OCI-LY7 (cell line): ENCODE results near the gene STAC. TPM values are rescaled to one million over a fixed set of nuclear protein-coding genes. Genes with fewer than 3 reads are reported as not detected.

Experiments used
- BruUV-seq: library from RNA; stranded (reverse); fragments of 400-500 nt; replicated peaks from 2 replicates; lab custom pipeline; 2021; lab: Mats Ljungman, UMichigan
- CTCF ChIA-PET: fragments of 300-600 bp; sonication (Branson Sonifier 250); formaldehyde crosslinking; loops from one replicate; lab custom pipeline; 2022; ENCODE audit warnings: antibody characterized with exemption; ENCODE audit not compliant: unreplicated experiment; lab: Charles Lee
- POLR2A ChIA-PET: fragments of 300-600 bp; sonication (Branson Sonifier 250); formaldehyde crosslinking; loops from one replicate; lab custom pipeline; 2022; ENCODE audit warnings: antibody characterized with exemption; lab: Charles Lee
- DNase-seq: peaks from one replicate; pipeline ENCODE4 v3.0.0-alpha.2; 2015; ENCODE audit warnings: low spot score
- H2AFZ ChIP-seq: fragments of 200-600 bp; sonication (generic), shearing (Covaris generic); 2 replicates; pipeline ENCODE4 v1.6.1; 2014; ENCODE audit warnings: mild to moderate bottlenecking, antibody characterized with exemption, low read length, moderate library complexity
- H3K27ac ChIP-seq: fragments of 200-600 bp; sonication (generic); 2 replicates; pipeline ENCODE4 v1.5.1; 2014; ENCODE audit warnings: mixed run types, low read depth, mild to moderate bottlenecking, moderate library complexity, low read length, inconsistent platforms; ENCODE audit not compliant: poor library complexity, severe bottlenecking
- H3K36me3 ChIP-seq: fragments of 200-600 bp; sonication (generic); 2 replicates; pipeline ENCODE4 v1.6.1; 2014; ENCODE audit warnings: mild to moderate bottlenecking, antibody characterized with exemption, low read length, moderate library complexity, mixed read lengths; ENCODE audit not compliant: insufficient read depth
- H3K4me1 ChIP-seq: fragments of 200-600 bp; sonication (generic); 2 replicates; pipeline ENCODE4 v1.5.1; 2014; ENCODE audit warnings: mild to moderate bottlenecking, low read length; ENCODE audit not compliant: insufficient read depth, poor library complexity, severe bottlenecking
- H3K4me2 ChIP-seq: fragments of 200-600 bp; sonication (generic); 2 replicates; pipeline ENCODE4 v1.6.1; 2014; ENCODE audit warnings: mild to moderate bottlenecking, low read length
- H3K4me3 ChIP-seq: fragments of 200-600 bp; sonication (generic); 2 replicates; pipeline ENCODE4 v1.5.1; 2014; ENCODE audit warnings: mild to moderate bottlenecking, low read depth, low read length; ENCODE audit not compliant: poor library complexity, severe bottlenecking
- H3K79me2 ChIP-seq: fragments of 200-600 bp; sonication (generic); 2 replicates; pipeline ENCODE4 v1.6.1; 2016; ENCODE audit warnings: low read depth, mild to moderate bottlenecking, low read length, moderate library complexity, mixed read lengths; ENCODE audit not compliant: insufficient read depth
- H3K9me2 ChIP-seq: fragments of 200-600 bp; sonication (generic); 2 replicates; pipeline ENCODE4 v1.6.1; 2016; ENCODE audit warnings: mild to moderate bottlenecking, low read length, mixed read lengths; ENCODE audit not compliant: insufficient read depth
- H3K9me3 ChIP-seq: fragments of 200-600 bp; sonication (generic); 2 replicates; pipeline ENCODE4 v1.6.1; 2014; ENCODE audit warnings: mild to moderate bottlenecking, mixed run types, low read length, mixed read lengths
- H4K20me1 ChIP-seq: fragments of 200-600 bp; sonication (generic); 2 replicates; pipeline ENCODE4 v1.6.1; 2014; ENCODE audit warnings: mild to moderate bottlenecking, antibody characterized with exemption, low read length, moderate library complexity, mixed read lengths; ENCODE audit not compliant: insufficient read depth
- EZH2phosphoT487 ChIP-seq: fragments of 200-600 bp; sonication (generic); IDR thresholded peaks from 2 replicates; pipeline ENCODE4 v1.6.1; 2018; ENCODE audit warnings: low read depth, borderline replicate concordance, mild to moderate bottlenecking, mixed run types, antibody characterized with exemption, low read length, moderate library complexity, mixed read lengths
- intact Hi-C: fragments of 100-400 bp; cut with micrococcal nuclease; formaldehyde crosslinking; loops from one replicate; pipeline ENCODE4 v1.10.0; 2022; ENCODE audit not compliant: unreplicated experiment
- total RNA-seq, 2 experiments: library from RNA; depleted of rRNA in 1 of 2; stranded (reverse); fragments of >200 nt in 1 of 2; shearing (Covaris generic) in 1 of 2; gene quantifications; 2 replicates each; pipeline ENCODE4 v1.2.3, GENCODE V29; 2014 to 2022
- TF ChIP-seq, protein P1 (sequence below): fragments of 200-600 bp; sonication (generic); conservative IDR thresholded peaks from 2 replicates; pipeline ENCODE4 v1.5.1; 2014; ENCODE audit warnings: mild to moderate bottlenecking, antibody characterized with exemption, low read length, moderate library complexity, mixed read lengths

STAC gene
- total RNA-seq, 2 experiments from 2014 or later = not detected

DNA sequence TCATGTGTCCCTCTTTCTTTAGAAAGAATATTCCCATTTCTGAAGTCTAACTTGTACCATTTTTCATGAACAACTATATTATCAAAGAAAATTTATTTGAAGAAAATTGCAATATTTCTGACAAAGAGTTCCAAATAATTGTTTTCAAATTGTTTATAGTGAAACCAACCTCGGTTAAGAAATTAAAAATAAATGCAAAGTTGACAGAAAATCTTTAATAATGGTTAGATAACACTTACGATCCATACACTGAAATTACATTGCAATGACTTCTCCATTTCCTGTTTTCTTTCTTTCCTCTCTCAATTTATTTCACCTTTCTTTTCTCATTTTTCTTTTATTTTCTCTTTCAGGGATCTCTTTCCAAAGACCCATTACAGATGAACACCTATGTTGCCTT is 125.1 kb downstream of the STAC start:
- ChIA-PET POLR2A (no interaction called here), CTCF (no interaction called here)
- Histone ChIP-seq H2AFZ (no peak overlapping the region), H4K20me1 (no peaks in the 10 kb centered on the region), H3K27ac (no peak overlapping the region), H3K4me1 (no peaks in the 10 kb centered on the region), H3K9me3 (no peaks in the 10 kb centered on the region), H3K36me3 (no peaks in the 10 kb centered on the region), H3K79me2 (no peaks in the 10 kb centered on the region), H3K9me2 (no peaks in the 10 kb centered on the region), H3K4me3 (no peak overlapping the region), H3K4me2 (no peak overlapping the region)
- BruUV-seq = no TSS peak
- intact Hi-C loops = no loop called here
- no peak for DNase-seq
- TF ChIP-seq, protein P1, sequence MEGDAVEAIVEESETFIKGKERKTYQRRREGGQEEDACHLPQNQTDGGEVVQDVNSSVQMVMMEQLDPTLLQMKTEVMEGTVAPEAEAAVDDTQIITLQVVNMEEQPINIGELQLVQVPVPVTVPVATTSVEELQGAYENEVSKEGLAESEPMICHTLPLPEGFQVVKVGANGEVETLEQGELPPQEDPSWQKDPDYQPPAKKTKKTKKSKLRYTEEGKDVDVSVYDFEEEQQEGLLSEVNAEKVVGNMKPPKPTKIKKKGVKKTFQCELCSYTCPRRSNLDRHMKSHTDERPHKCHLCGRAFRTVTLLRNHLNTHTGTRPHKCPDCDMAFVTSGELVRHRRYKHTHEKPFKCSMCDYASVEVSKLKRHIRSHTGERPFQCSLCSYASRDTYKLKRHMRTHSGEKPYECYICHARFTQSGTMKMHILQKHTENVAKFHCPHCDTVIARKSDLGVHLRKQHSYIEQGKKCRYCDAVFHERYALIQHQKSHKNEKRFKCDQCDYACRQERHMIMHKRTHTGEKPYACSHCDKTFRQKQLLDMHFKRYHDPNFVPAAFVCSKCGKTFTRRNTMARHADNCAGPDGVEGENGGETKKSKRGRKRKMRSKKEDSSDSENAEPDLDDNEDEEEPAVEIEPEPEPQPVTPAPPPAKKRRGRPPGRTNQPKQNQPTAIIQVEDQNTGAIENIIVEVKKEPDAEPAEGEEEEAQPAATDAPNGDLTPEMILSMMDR = no peak
- no peak for TF ChIP-seq EZH2phosphoT487

DNA sequence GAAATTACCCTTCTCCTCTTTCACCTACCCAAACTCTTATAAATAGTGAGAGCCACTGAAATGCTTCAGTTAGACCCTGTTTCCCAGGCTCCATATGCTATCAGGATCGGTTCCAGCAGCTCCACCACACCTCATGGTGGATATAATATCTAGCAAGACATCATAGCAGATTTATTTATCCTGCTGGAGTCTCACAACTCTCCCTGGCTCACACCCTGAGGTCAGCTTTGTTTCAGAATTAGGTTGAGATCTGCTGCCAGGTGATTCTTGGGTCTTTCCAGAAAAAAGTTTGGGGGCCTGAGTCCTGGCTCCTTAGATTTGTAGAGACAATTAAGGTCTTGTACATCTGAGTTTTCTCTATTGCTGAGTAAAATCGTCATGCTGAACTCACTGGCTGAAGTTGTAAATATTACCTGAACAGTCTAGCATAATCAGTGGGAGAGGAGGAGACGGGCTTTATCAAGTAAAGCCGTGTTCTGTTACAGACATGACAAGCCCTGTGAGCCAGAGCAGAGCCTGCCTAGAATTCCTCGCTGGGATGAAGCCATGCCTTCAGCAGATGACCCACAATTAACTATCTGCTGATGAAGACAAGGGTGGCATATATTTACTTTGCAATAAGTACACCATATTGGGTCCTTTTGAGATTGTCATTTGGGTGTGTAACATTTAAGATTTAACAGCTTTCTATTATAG is 131.6 kb downstream of the STAC start:
- no TSS peak for BruUV-seq
- no peak for TF ChIP-seq EZH2phosphoT487
- TF ChIP-seq, protein P1 = no peak
- DNase-seq = no peak
- H2AFZ ChIP-seq = no peak overlapping the region
- no peak overlapping the region for H3K4me2 ChIP-seq
- H3K9me2 ChIP-seq = no peaks in the 10 kb centered on the region
- no peak overlapping the region for H3K4me3 ChIP-seq
- no peaks in the 10 kb centered on the region for H3K4me1 ChIP-seq
- no peaks in the 10 kb centered on the region for H3K79me2 ChIP-seq
- no peaks in the 10 kb centered on the region for H4K20me1 ChIP-seq
- POLR2A ChIA-PET = no interaction called here
- no peaks in the 10 kb centered on the region for H3K36me3 ChIP-seq
- no peak overlapping the region for H3K27ac ChIP-seq
- H3K9me3 ChIP-seq = no peaks in the 10 kb centered on the region
- CTCF ChIA-PET = no interaction called here
- intact Hi-C loops = no loop called here

DNA sequence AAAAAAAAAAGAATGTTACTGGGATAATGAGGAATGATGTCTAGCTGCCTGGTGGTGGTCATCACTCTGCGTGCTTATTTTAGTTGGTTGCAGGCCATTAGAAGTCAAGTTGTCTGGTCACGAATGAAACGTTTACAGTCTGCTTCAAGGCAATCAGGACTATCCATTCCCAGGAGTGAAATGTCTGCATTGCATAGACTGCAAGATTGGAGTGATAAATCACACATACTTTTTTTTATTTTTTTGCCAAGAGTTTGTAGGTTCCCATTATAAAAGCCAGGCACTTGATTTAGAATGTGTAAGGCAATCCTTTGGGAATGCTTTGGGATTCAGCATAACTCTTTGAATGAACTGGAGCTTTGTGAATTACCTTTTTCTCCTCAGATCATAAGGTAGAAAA is 132.3 kb downstream of the STAC start:
- H3K4me2 ChIP-seq = no peak overlapping the region
- ChIA-PET POLR2A (no interaction called here), CTCF (no interaction called here)
- H3K27ac ChIP-seq = no peak overlapping the region
- no peaks in the 10 kb centered on the region for H3K4me1 ChIP-seq
- H3K36me3 ChIP-seq = no peaks in the 10 kb centered on the region
- TF ChIP-seq EZH2phosphoT487 = no peak
- TF ChIP-seq, protein P1 = no peak
- H2AFZ ChIP-seq = no peak overlapping the region
- no peak for DNase-seq
- BruUV-seq = no TSS peak
- H3K9me2 ChIP-seq = no peaks in the 10 kb centered on the region
- no peaks in the 10 kb centered on the region for H4K20me1 ChIP-seq
- intact Hi-C loops = no loop called here
- H3K9me3 ChIP-seq = no peaks in the 10 kb centered on the region
- no peak overlapping the region for H3K4me3 ChIP-seq
- no peaks in the 10 kb centered on the region for H3K79me2 ChIP-seq
